CD4-positive, alpha-beta T cell treated with Interferon alpha-2 for 1 hour (primary cell): ENCODE data around the gene KCNC3.

Experiments
- DNase-seq, 2 donors: peaks; one replicate each; pipeline ENCODE4 v3.0.0-alpha.2; 2020 to 2022

KCNC3 gene

GRCh38 chr19:50272263-50272897 is 56.8 kb downstream of the KCNC3 start:
- DNase-seq, result no peak

GRCh38 chr19:50269653-50270052 is 59.5 kb downstream of the KCNC3 start:
- no peak for DNase-seq

GRCh38 chr19:50268501-50268900 is 60.7 kb downstream of the KCNC3 start:
- DNase-seq, result no peak

- no peak for DNase-seq
Observed at GRCh38 chr19:50268041-50268440, 61.1 kb downstream of the KCNC3 start.

- peak in 1 of 2 donors; percentile 11 for DNase-seq
Observed at GRCh38 chr19:50266896-50267295, 62.3 kb downstream of the KCNC3 start.

GRCh38 chr19:50266041-50266440 is 63.1 kb downstream of the KCNC3 start:
- DNase-seq, result no peak

GRCh38 chr19:50264483-50265186 is 64.5 kb downstream of the KCNC3 start:
- DNase-seq, result no peak

GRCh38 chr19:50263176-50263575 is 66.0 kb downstream of the KCNC3 start:
- no peak for DNase-seq
